H1 (cell line): ENCODE results near the gene KRT72. TPM values are rescaled to one million over a fixed set of nuclear protein-coding genes. Genes with fewer than 3 reads are reported as not detected.

Experiments
- CTCF ChIA-PET: fragments of 300-600 bp; sonication (Branson Sonifier 250); formaldehyde crosslinking; loops from one replicate; lab custom pipeline; 2021; ENCODE audit not compliant: partially characterized antibody; lab: Charles Lee
- POLR2A ChIA-PET: fragments of 300-600 bp; sonication (Branson Sonifier 250); formaldehyde crosslinking; loops from one replicate; lab custom pipeline; 2021; ENCODE audit warnings: inconsistent platforms; ENCODE audit not compliant: partially characterized antibody; lab: Charles Lee
- DNase-seq, 2 experiments: peaks; one replicate each; pipeline versions ENCODE4 v3.0.0 to v3.0.0-alpha.2; 2010 to 2022; ENCODE audit warnings: low spot score in 2 of 2, low read depth in 1 of 2, mixed read lengths in 1 of 2
- FAIRE-seq: peaks from 2 replicates; lab custom pipeline; 2011; peaks lifted over from hg19 to GRCh38; lab: Jason Lieb, UNC
- H2AFZ ChIP-seq: 2 replicates; pipeline ENCODE4 v1.8.1; 2012; ENCODE audit warnings: low read length, inconsistent platforms
- H2AK5ac ChIP-seq: 2 replicates; pipeline ENCODE4 v1.6.1; 2013; ENCODE audit warnings: low read depth, low read length
- H2BK120ac ChIP-seq: replicated peaks from 2 replicates; pipeline ENCODE3; 2013; ENCODE audit warnings: low read depth, low read length, inconsistent platforms
- H2BK12ac ChIP-seq: 2 replicates; pipeline ENCODE4 v1.6.1; 2013; ENCODE audit warnings: low read depth, low read length
- H2BK15ac ChIP-seq: 2 replicates; pipeline ENCODE4 v1.6.1; 2013; ENCODE audit warnings: low read length
- H2BK20ac ChIP-seq: 2 replicates; pipeline ENCODE4 v1.6.1; 2013; ENCODE audit warnings: low read length
- H2BK5ac ChIP-seq: 2 replicates; pipeline ENCODE4 v1.6.1; 2013; ENCODE audit warnings: low read depth, low read length
- H3K14ac ChIP-seq: 2 replicates; pipeline ENCODE4 v1.6.1; 2013; ENCODE audit warnings: inconsistent platforms; ENCODE audit not compliant: insufficient read length
- H3K18ac ChIP-seq: 2 replicates; pipeline ENCODE4 v1.6.1; 2013; ENCODE audit warnings: low read length; ENCODE audit errors: extremely low read depth
- H3K23ac ChIP-seq: 2 replicates; pipeline ENCODE4 v1.6.1; 2013; ENCODE audit warnings: inconsistent platforms; ENCODE audit not compliant: insufficient read length
- H3K23me2 ChIP-seq: 2 replicates; pipeline ENCODE4 v1.6.1; 2013; ENCODE audit warnings: low read depth, low read length
- H3K27ac ChIP-seq: 2 replicates; pipeline ENCODE4 v1.6.1; 2011; ENCODE audit warnings: low read depth, low read length, inconsistent platforms
- H3K27me3 ChIP-seq, 4 experiments: replicated peaks in 1 of 4; 1 replicate in 1 of 4; 2 replicates in 3 of 4; pipeline versions ENCODE4 v1.6.1 to v1.8.1; 2011 to 2013; ENCODE audit warnings: low read length in 3 of 4, mild to moderate bottlenecking in 3 of 4, inconsistent platforms in 2 of 4, mixed read lengths in 2 of 4, moderate library complexity in 1 of 4; ENCODE audit not compliant: control insufficient read depth in 3 of 4, insufficient read depth in 3 of 4; ENCODE audit errors: extremely low read depth in 1 of 4
- H3K36me3 ChIP-seq, 4 experiments: 2 replicates each; pipeline versions ENCODE4 v1.6.1 to v1.8.1; 2011 to 2013; ENCODE audit warnings: mild to moderate bottlenecking in 4 of 4, low read length in 3 of 4, moderate library complexity in 2 of 4, control low read depth in 1 of 4, inconsistent platforms in 1 of 4; ENCODE audit not compliant: insufficient read depth in 4 of 4, control insufficient read depth in 2 of 4
- H3K4ac ChIP-seq: replicated peaks from 2 replicates; pipeline ENCODE3; 2013; ENCODE audit warnings: low read length, low read depth, mixed read lengths, inconsistent platforms; ENCODE audit not compliant: insufficient read length
- H3K4me1 ChIP-seq, 4 experiments: replicated peaks in 1 of 4; 1 replicate in 1 of 4; 2 replicates in 3 of 4; pipeline versions ENCODE4 v1.6.1 to v1.8.1; 2011 to 2013; ENCODE audit warnings: low read length in 3 of 4, inconsistent platforms in 2 of 4, mixed read lengths in 1 of 4; ENCODE audit not compliant: insufficient read depth in 4 of 4, control insufficient read depth in 3 of 4
- H3K4me2 ChIP-seq, 2 experiments: 2 replicates each; pipeline versions ENCODE4 v1.6.1 to v1.8.1; 2011 to 2013; ENCODE audit warnings: low read depth in 2 of 2, low read length in 2 of 2, control low read depth in 1 of 2, inconsistent platforms in 1 of 2, mild to moderate bottlenecking in 1 of 2; ENCODE audit not compliant: insufficient read depth in 1 of 2
- H3K4me3 ChIP-seq, 4 experiments: fragments of 200-600, 300-600 bp in 1 of 4; sonication (generic), shearing (Covaris generic), sonication (Bioruptor Twin) in 1 of 4; 2 replicates each; pipeline versions ENCODE4 v1.5.1 to v1.8.1; 2011 to 2016; ENCODE audit warnings: low read length in 4 of 4, low read depth in 3 of 4, control low read depth in 2 of 4, inconsistent platforms in 2 of 4, mild to moderate bottlenecking in 2 of 4, mixed read lengths in 1 of 4, moderate library complexity in 1 of 4; ENCODE audit not compliant: insufficient read depth in 2 of 4; ENCODE audit errors: extremely low read depth in 1 of 4
- H3K56ac ChIP-seq: replicated peaks from 2 replicates; pipeline ENCODE3; 2013; ENCODE audit warnings: low read depth, mild to moderate bottlenecking, mixed read lengths, low read length, inconsistent platforms; ENCODE audit not compliant: insufficient read length
- H3K79me1 ChIP-seq: 2 replicates; pipeline ENCODE4 v1.6.1; 2013; ENCODE audit warnings: low read depth, low read length, control low read depth
- H3K79me2 ChIP-seq, 2 experiments: 2 replicates each; pipeline versions ENCODE4 v1.6.1 to v1.8.1; 2012 to 2013; ENCODE audit warnings: low read length in 2 of 2, mild to moderate bottlenecking in 2 of 2, inconsistent platforms in 1 of 2; ENCODE audit not compliant: insufficient read depth in 2 of 2, control insufficient read depth in 1 of 2
- H3K9ac ChIP-seq, 4 experiments: replicated peaks in 1 of 4; 1 replicate in 1 of 4; 2 replicates in 3 of 4; pipeline versions ENCODE4 v1.6.1 to v1.8.1; 2011 to 2013; ENCODE audit warnings: low read depth in 3 of 4, low read length in 3 of 4, control low read depth in 2 of 4, mild to moderate bottlenecking in 2 of 4, moderate library complexity in 2 of 4, inconsistent platforms in 1 of 4; ENCODE audit errors: extremely low read depth in 1 of 4
- H3K9me3 ChIP-seq, 2 experiments: 2 replicates each; pipeline versions ENCODE4 v1.6.1 to v1.8.1; 2012 to 2013; ENCODE audit warnings: mild to moderate bottlenecking in 2 of 2, moderate library complexity in 2 of 2, control low read depth in 1 of 2, inconsistent platforms in 1 of 2, low read depth in 1 of 2, low read length in 1 of 2, mixed read lengths in 1 of 2; ENCODE audit not compliant: insufficient read depth in 2 of 2
- H4K20me1 ChIP-seq, 2 experiments: replicated peaks in 1 of 2; 2 replicates each; pipeline versions ENCODE3 to v1.8.1; 2011 to 2013; ENCODE audit warnings: inconsistent platforms in 2 of 2, low read length in 2 of 2, mild to moderate bottlenecking in 1 of 2; ENCODE audit not compliant: insufficient read depth in 2 of 2, control insufficient read depth in 1 of 2
- H4K5ac ChIP-seq: 2 replicates; pipeline ENCODE4 v1.6.1; 2013; ENCODE audit warnings: low read length, low read depth, mixed read lengths, inconsistent platforms; ENCODE audit not compliant: insufficient read length
- H4K8ac ChIP-seq: 2 replicates; pipeline ENCODE4 v1.8.0; 2013; ENCODE audit warnings: mild to moderate bottlenecking, moderate library complexity, low read length, inconsistent platforms; ENCODE audit not compliant: insufficient read depth; ENCODE audit errors: extremely low read depth
- H4K91ac ChIP-seq: replicated peaks from 2 replicates; pipeline ENCODE3; 2013; ENCODE audit warnings: low read length, mixed read lengths, inconsistent platforms; ENCODE audit not compliant: insufficient read length
- CBX8 ChIP-seq: fragments of 300-800, 300-1000 bp; sonication (generic); IDR thresholded peaks from 2 replicates; pipeline ENCODE4 v1.7.1; 2016; ENCODE audit warnings: low read depth, low read length, borderline replicate concordance
- CEBPB ChIP-seq: IDR thresholded peaks from 2 replicates; pipeline ENCODE4 v1.6.1; 2012; ENCODE audit warnings: low read depth, low read length
- KDM5A ChIP-seq: fragments of 200-600 bp; IDR thresholded peaks from 2 replicates; pipeline ENCODE4 v1.7.1; 2012; ENCODE audit warnings: mild to moderate bottlenecking, low read length, inconsistent platforms, mixed read lengths
- MAFK ChIP-seq: IDR thresholded peaks from 2 replicates; pipeline ENCODE4 v1.6.1; 2012; ENCODE audit warnings: low read depth, mild to moderate bottlenecking, improper control_type of control experiment, low read length
- POLR2AphosphoS5 ChIP-seq: IDR thresholded peaks from 2 replicates; pipeline ENCODE4 v1.6.1; 2011; ENCODE audit warnings: low read depth, low read length
- RFX5 ChIP-seq: IDR thresholded peaks from 2 replicates; pipeline ENCODE4 v1.6.1; 2011; ENCODE audit warnings: low read depth, low read length, improper control_type of control experiment, borderline replicate concordance
- SIRT6 ChIP-seq: IDR thresholded peaks from one replicate; pipeline ENCODE4 v1.7.1; 2012; ENCODE audit warnings: low read length, inconsistent platforms
- SP2 ChIP-seq: IDR thresholded peaks from 2 replicates; pipeline ENCODE4 v1.6.1; 2012; ENCODE audit warnings: mild to moderate bottlenecking, low read length, inconsistent platforms
- SP4 ChIP-seq: IDR thresholded peaks from 2 replicates; pipeline ENCODE4 v1.6.1; 2012; ENCODE audit warnings: low read length, inconsistent platforms
- TAF7 ChIP-seq: optimal IDR thresholded peaks from 2 replicates; pipeline ENCODE3; 2011; ENCODE audit warnings: low read depth, mild to moderate bottlenecking, inconsistent platforms, low read length, moderate library complexity, borderline replicate concordance
- WGBS, 2 experiments: shearing (Covaris generic) in 1 of 2; methylation state at CpG; one replicate each; pipeline versions ENCODE4 v1.1.6 to v1.1.7; 2013 to 2015; ENCODE audit warnings: low lambda C conversion rate in 2 of 2, mixed read lengths in 2 of 2, inconsistent platforms in 1 of 2, low coverage in 1 of 2, missing lambda C conversion rate in 1 of 2; ENCODE audit not compliant: insufficient replicate concordance in 2 of 2, insufficient coverage in 1 of 2, insufficient read length in 1 of 2; ENCODE audit errors: extremely low coverage in 1 of 2, missing lambda C conversion rate in 1 of 2; 5-methylcytosine and 5-hydroxymethylcytosine counted together
- polyA plus RNA-seq, 7 experiments: library from polyadenylated mRNA; depleted of rRNA in 3 of 7; stranded (reverse) in 5 of 7; unstranded in 2 of 7; fragments of >200 nt in 5 of 7; fragments of 200-250 nt in 2 of 7; gene quantifications; 1 replicate in 5 of 7; 2 replicates in 1 of 7; 4 replicates in 1 of 7; pipeline versions ENCODE4 v1.2.1 to v1.2.3, GENCODE V29; 2011 to 2013; ENCODE audit warnings: missing spikeins in 2 of 7, mixed read lengths in 2 of 7
- total RNA-seq: library from RNA; stranded (reverse); fragmentation: NEBNext Ultra II Directional; extraction: Animal tissue kit (Norgen Biotek cat#: 25700); gene quantifications from 2 replicates; pipeline ENCODE4 v1.2.1, GENCODE V29; 2021
- TF ChIP-seq, protein P1 (sequence below): IDR thresholded peaks from 2 replicates; pipeline ENCODE4 v1.6.1; 2011; ENCODE audit warnings: low read length, improper control_type of control experiment
- TF ChIP-seq, protein P2 (sequence below): IDR thresholded peaks from 2 replicates; pipeline ENCODE4 v1.6.1; 2012; ENCODE audit warnings: inconsistent platforms

The KRT72 gene
- total and polyA plus RNA-seq, 2 of the 8 experiments (the other 6 are each of a cell fraction or from before 2014, with no cell fraction given) = not detected

DNA sequence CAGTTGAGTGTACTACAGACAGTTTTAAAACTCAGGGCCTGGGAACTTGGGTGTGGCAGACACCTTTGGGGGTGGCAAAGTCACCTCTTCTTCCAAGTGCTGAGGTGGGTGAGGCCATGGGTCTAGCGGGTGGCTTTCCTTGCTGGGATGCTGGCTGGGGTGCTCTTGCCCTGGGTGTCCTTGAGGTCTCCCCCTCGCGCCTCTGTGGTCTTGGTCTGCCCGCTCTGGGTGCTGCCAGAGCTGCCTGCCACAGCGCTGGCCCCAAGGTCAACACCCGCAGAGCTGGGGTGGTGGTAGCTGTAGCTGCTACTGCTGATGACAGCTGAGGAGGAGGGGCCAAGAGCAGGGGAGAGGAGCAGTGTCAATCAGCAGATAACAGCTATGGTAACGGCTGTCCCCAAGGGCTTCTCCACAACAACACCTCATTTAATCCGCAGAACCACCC, 34.4 kb downstream of the KRT72 start:
- Histone ChIP-seq H2AK5ac (no peak overlapping the region), H3K4me3 (no peak overlapping the region), H3K27ac (no peak overlapping the region), H3K56ac (no peak overlapping the region), H3K4me1 (no peaks in the 10 kb centered on the region), H4K5ac (no peak overlapping the region), H3K4ac (no peak overlapping the region), H4K91ac (no peak overlapping the region), H3K4me2 (no peak overlapping the region), H4K8ac (no peak overlapping the region), H2BK12ac (no peak overlapping the region), H2BK5ac (no peak overlapping the region), H3K79me2 (no peaks in the 10 kb centered on the region), H3K9me3 (no peaks in the 10 kb centered on the region), H3K23ac (no peak overlapping the region), H4K20me1 (no peaks in the 10 kb centered on the region), H2BK120ac (no peak overlapping the region), H3K79me1 (no peaks in the 10 kb centered on the region), H3K18ac (no peak overlapping the region), H2AFZ (no peak overlapping the region), H3K23me2 (no peaks in the 10 kb centered on the region), H3K9ac (no peak overlapping the region), H2BK15ac (no peak overlapping the region), H2BK20ac (no peak overlapping the region), H3K36me3 (no peaks in the 10 kb centered on the region), H3K27me3 (no peaks in the 10 kb centered on the region; a peak in 1 of 7 replicates), H3K14ac (no peak overlapping the region)
- FAIRE-seq (no peak), DNase-seq (no peak)
- WGBS, 2 experiments = 93% methylated on average over 8 of the region's 8 CpGs; no CpG with 5 or more reads in 1 of the 2 experiments
- POLR2A ChIA-PET = no interaction called here
- TF ChIP-seq KDM5A (no peak), RFX5 (no peak), POLR2AphosphoS5 (no peak), SP2 (no peak), TAF7 (no peak), MAFK (no peak), SP4 (no peak), CEBPB (no peak), CBX8 (no peak), SIRT6 (no peak)
- TF ChIP-seq, protein P1, sequence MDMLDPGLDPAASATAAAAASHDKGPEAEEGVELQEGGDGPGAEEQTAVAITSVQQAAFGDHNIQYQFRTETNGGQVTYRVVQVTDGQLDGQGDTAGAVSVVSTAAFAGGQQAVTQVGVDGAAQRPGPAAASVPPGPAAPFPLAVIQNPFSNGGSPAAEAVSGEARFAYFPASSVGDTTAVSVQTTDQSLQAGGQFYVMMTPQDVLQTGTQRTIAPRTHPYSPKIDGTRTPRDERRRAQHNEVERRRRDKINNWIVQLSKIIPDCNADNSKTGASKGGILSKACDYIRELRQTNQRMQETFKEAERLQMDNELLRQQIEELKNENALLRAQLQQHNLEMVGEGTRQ = no peak
- TF ChIP-seq, protein P2, sequence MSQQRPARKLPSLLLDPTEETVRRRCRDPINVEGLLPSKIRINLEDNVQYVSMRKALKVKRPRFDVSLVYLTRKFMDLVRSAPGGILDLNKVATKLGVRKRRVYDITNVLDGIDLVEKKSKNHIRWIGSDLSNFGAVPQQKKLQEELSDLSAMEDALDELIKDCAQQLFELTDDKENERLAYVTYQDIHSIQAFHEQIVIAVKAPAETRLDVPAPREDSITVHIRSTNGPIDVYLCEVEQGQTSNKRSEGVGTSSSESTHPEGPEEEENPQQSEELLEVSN = no peak
- CTCF ChIA-PET = interaction anchor here (0.7 to 2.7 kb wide), 18 partner anchors 10 to 426 kb away, joined by 3 to 13 read pairs (median 4); partner anchors contain the start of gene KRT71
